AG04449 (cell line): ENCODE measurements around the gene MLIP.
"Not testable (repeated sequence)": the region's sequence is repeated elsewhere in the genome, so short reads cannot be mapped to it uniquely, and the experiment has no call there.

Experiments used
- CTCF ChIA-PET: fragments of 350-600 bp; formaldehyde crosslinking; extraction: SDS; loops from one replicate; lab custom pipeline; 2021; ENCODE audit warnings: antibody characterized with exemption; lab: Yijun Ruan, JAX
- POLR2A ChIA-PET: fragments of 400-600, 350-600 bp; formaldehyde crosslinking; extraction: SDS; loops from one replicate; lab custom pipeline; 2020; ENCODE audit warnings: antibody characterized with exemption, inconsistent platforms; lab: Yijun Ruan, JAX
- DNase-seq: peaks from one replicate; pipeline ENCODE4 v3.0.0-alpha.2; 2010; ENCODE audit warnings: low read depth, low spot score
- H3K4me3 ChIP-seq: 2 replicates; pipeline ENCODE4 v1.5.1; 2011; ENCODE audit warnings: low read depth, mild to moderate bottlenecking, control low read depth, low read length
- CTCF ChIP-seq: IDR thresholded peaks from one replicate; pipeline ENCODE4 v1.5.1; 2011; ENCODE audit warnings: mild to moderate bottlenecking, moderate library complexity, low read length, control low read depth, inconsistent platforms; ENCODE audit not compliant: insufficient read depth; ENCODE audit errors: missing control alignments

MLIP gene

GRCh38 chr6:54245265-54245664 lies 134.0 kb downstream of the MLIP start:
- CTCF ChIA-PET: interaction anchor here (0.8 to 5.3 kb wide), 24 partner anchors 11 to 865 kb away, joined by 3 to 51 read pairs (median 6); no protein-coding TSS in a partner anchor
- H3K4me3 ChIP-seq: no peak overlapping the region
- TF ChIP-seq CTCF: no peak
- POLR2A ChIA-PET: no interaction called here
- no peak for DNase-seq

- no peak for DNase-seq
- ChIA-PET CTCF (no interaction called here), POLR2A (no interaction called here)
- TF ChIP-seq CTCF: no peak
- H3K4me3 ChIP-seq: no peak overlapping the region
These were observed 137.1 kb downstream of the MLIP start for GRCh38 chr6:54248319-54248718.

DNA sequence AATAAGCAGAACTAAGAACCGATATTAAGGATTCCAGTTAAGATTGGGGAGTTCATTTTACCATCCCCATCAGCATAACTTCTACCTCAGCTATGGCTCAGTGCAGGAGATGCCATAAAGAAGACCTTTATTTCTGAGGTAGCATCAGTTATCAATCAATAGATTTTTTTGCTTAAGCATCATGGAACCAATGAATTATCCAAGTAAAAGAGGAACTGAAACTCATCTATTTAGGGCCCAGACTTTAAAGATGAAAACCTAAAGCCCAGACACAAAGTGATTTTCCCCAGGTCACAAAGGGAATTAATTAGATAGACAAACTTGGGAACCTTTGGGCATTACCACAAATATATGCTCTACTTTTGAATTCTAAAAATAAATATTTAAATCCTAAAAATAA lies 137.8 kb downstream of the MLIP start:
- DNase-seq: no peak
- TF ChIP-seq CTCF: no peak
- no peak overlapping the region for H3K4me3 ChIP-seq
- ChIA-PET POLR2A (no interaction called here), CTCF (interaction anchor here (1.5 kb wide), 2 partner anchors 19 to 263 kb away, joined by 3 read pairs; no protein-coding TSS in a partner anchor)

- DNase-seq, POLR2A ChIA-PET, H3K4me3 ChIP-seq: not testable (repeated sequence)
- CTCF ChIA-PET: interaction anchor here (1.5 kb wide), 2 partner anchors 18 to 263 kb away, joined by 3 read pairs; no protein-coding TSS in a partner anchor
These were observed 138.6 kb downstream of the MLIP start for GRCh38 chr6:54249812-54250211.

DNA sequence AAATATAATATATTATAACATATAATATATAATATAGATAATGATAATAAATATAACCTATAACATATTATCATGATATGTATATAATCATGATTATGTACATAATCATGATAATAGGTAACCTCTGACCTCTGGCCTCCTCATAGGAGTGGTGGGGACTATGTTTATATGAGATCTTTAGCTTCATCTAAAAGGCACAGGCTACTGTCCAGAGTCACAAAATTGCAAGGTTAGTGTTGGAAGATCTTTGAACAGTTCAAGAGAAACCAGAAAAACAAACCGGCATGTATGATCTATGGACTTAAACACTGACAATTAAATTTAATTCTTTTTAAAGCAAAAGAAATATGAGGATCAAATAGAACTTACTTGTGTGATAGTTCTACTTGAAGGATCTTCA lies 141.3 kb downstream of the MLIP start:
- no peak for DNase-seq
- no peak for TF ChIP-seq CTCF
- POLR2A ChIA-PET: no interaction called here
- CTCF ChIA-PET: interaction anchor here (1.9 kb wide), 1 partner anchor 9 kb away, joined by 9 read pairs; no protein-coding TSS in a partner anchor
- no peak overlapping the region for H3K4me3 ChIP-seq

- CTCF ChIA-PET: interaction anchor here (1.9 kb wide), 1 partner anchor 9 kb away, joined by 9 read pairs; no protein-coding TSS in a partner anchor
- H3K4me3 ChIP-seq: no peak overlapping the region
- TF ChIP-seq CTCF: no peak
- POLR2A ChIA-PET: no interaction called here
- no peak for DNase-seq
These were observed 141.7 kb downstream of the MLIP start for GRCh38 chr6:54252916-54253315.

DNA sequence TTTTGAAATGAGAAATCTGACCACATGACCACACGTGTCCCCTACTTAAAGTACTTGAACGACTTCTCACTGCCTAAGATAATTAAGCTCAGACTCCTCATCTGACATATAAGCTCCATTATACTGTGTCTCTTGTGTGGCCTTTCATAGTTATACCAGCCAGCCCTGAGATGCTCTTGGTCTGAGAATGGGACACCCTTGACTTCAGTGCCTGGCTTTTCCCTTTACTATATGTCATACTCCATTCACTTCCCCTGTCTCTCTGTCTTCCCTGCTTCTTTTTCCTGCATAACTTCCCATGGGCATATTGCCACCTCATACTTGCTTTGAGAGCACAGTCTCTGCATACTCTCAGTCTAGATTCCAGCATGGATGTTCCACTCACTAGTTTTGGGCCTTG lies 143.6 kb downstream of the MLIP start:
- DNase-seq: no peak
- TF ChIP-seq CTCF: no peak
- ChIA-PET CTCF (interaction anchor here (4.4 kb wide), 1 partner anchor 10 kb away, joined by 34 read pairs; no protein-coding TSS in a partner anchor), POLR2A (no interaction called here)
- H3K4me3 ChIP-seq: no peak overlapping the region
